Mesenchymal stem cell (in vitro differentiated cells and primary cell): ENCODE measurements around the gene DYNC1I2.

Experiments
- DNase-seq: peaks from one replicate; pipeline ENCODE4 v3.0.0-alpha.2; 2013
- H2AFZ ChIP-seq: one replicate; pipeline ENCODE4 v1.6.1; 2013; ENCODE audit warnings: low read depth, mild to moderate bottlenecking, control low read depth, inconsistent platforms, low read length, moderate library complexity
- H2AK5ac ChIP-seq: 2 replicates; pipeline ENCODE4 v1.6.1; 2013; ENCODE audit warnings: low read length, moderate library complexity, mild to moderate bottlenecking, inconsistent platforms; ENCODE audit not compliant: severe bottlenecking
- H2BK120ac ChIP-seq: one replicate; pipeline ENCODE4 v1.6.1; 2013; ENCODE audit warnings: low read depth, mild to moderate bottlenecking, inconsistent platforms, low read length, moderate library complexity
- H2BK12ac ChIP-seq, 2 experiments: one replicate each; pipeline ENCODE4 v1.6.1; 2013; ENCODE audit warnings: inconsistent platforms in 2 of 2, low read length in 2 of 2, mild to moderate bottlenecking in 2 of 2, moderate library complexity in 2 of 2, control low read depth in 1 of 2
- H2BK15ac ChIP-seq: one replicate; pipeline ENCODE4 v1.6.1; 2013; ENCODE audit warnings: mild to moderate bottlenecking, low read depth, inconsistent platforms; ENCODE audit not compliant: poor library complexity, severe bottlenecking
- H2BK5ac ChIP-seq: 2 replicates; pipeline ENCODE4 v1.6.1; 2013; ENCODE audit warnings: low read depth, mild to moderate bottlenecking, low read length, control low read depth, inconsistent platforms; ENCODE audit not compliant: poor library complexity, severe bottlenecking
- H3K14ac ChIP-seq, 2 experiments: one replicate each; pipeline ENCODE4 v1.6.1; 2013; ENCODE audit warnings: inconsistent platforms in 2 of 2, low read length in 2 of 2, control low read depth in 1 of 2, mild to moderate bottlenecking in 1 of 2, moderate library complexity in 1 of 2
- H3K18ac ChIP-seq, 2 experiments: one replicate each; pipeline ENCODE4 v1.6.1; 2013; ENCODE audit warnings: inconsistent platforms in 2 of 2, low read length in 2 of 2, control low read depth in 1 of 2, low read depth in 1 of 2, mild to moderate bottlenecking in 1 of 2
- H3K23ac ChIP-seq, 2 experiments: one replicate each; pipeline ENCODE4 v1.6.1; 2013; ENCODE audit warnings: inconsistent platforms in 2 of 2, low read length in 2 of 2, mild to moderate bottlenecking in 2 of 2, moderate library complexity in 2 of 2, control low read depth in 1 of 2
- H3K27ac ChIP-seq: 2 replicates; pipeline ENCODE4 v1.5.1; 2013; ENCODE audit warnings: mild to moderate bottlenecking, moderate library complexity, low read length, control low read depth, inconsistent platforms; ENCODE audit not compliant: poor library complexity, severe bottlenecking
- H3K27me3 ChIP-seq, 2 experiments: 2 replicates each; pipeline versions ENCODE4 v1.6.1 to v1.7.0; 2013; ENCODE audit warnings: low read length in 2 of 2, mild to moderate bottlenecking in 2 of 2, moderate library complexity in 2 of 2, control low read depth in 1 of 2, inconsistent platforms in 1 of 2; ENCODE audit not compliant: control insufficient read depth in 1 of 2, insufficient read depth in 1 of 2
- H3K36me3 ChIP-seq, 2 experiments: 2 replicates each; pipeline versions ENCODE4 v1.6.1 to v1.7.0; 2013; ENCODE audit warnings: low read length in 2 of 2, control low read depth in 1 of 2, inconsistent platforms in 1 of 2, low read depth in 1 of 2, mild to moderate bottlenecking in 1 of 2; ENCODE audit not compliant: insufficient read depth in 2 of 2, control insufficient read depth in 1 of 2
- H3K4ac ChIP-seq, 2 experiments: one replicate each; pipeline ENCODE4 v1.6.1; 2013; ENCODE audit warnings: inconsistent platforms in 2 of 2, low read length in 2 of 2, mild to moderate bottlenecking in 2 of 2, moderate library complexity in 2 of 2, control low read depth in 1 of 2, low read depth in 1 of 2
- H3K4me1 ChIP-seq: 2 replicates; pipeline ENCODE4 v1.6.1; 2013; ENCODE audit warnings: low read depth, low read length, control low read depth; ENCODE audit not compliant: control insufficient read depth, insufficient read depth
- H3K4me2 ChIP-seq: 2 replicates; pipeline ENCODE4 v1.6.1; 2013; ENCODE audit warnings: low read length, mild to moderate bottlenecking, inconsistent platforms; ENCODE audit not compliant: poor library complexity, severe bottlenecking
- H3K4me3 ChIP-seq, 2 experiments: 2 replicates each; pipeline versions ENCODE4 v1.5.1 to v1.7.0; 2013; ENCODE audit warnings: low read length in 2 of 2, mild to moderate bottlenecking in 2 of 2, control low read depth in 1 of 2, low read depth in 1 of 2; ENCODE audit not compliant: insufficient read depth in 1 of 2
- H3K79me1 ChIP-seq: replicated peaks from 2 replicates; pipeline ENCODE4 v1.6.1; 2013; ENCODE audit warnings: mild to moderate bottlenecking, control low read depth, low read length, inconsistent platforms; ENCODE audit not compliant: poor library complexity, severe bottlenecking
- H3K9ac ChIP-seq: 2 replicates; pipeline ENCODE4 v1.7.0; 2013; ENCODE audit warnings: mild to moderate bottlenecking, low read length, moderate library complexity
- H3K9me3 ChIP-seq: 2 replicates; pipeline ENCODE4 v1.7.0; 2013; ENCODE audit warnings: mild to moderate bottlenecking, low read length; ENCODE audit not compliant: control insufficient read depth
- H4K8ac ChIP-seq: one replicate; pipeline ENCODE4 v1.6.1; 2013; ENCODE audit warnings: inconsistent platforms, mild to moderate bottlenecking, low read length, moderate library complexity
- H4K91ac ChIP-seq: one replicate; pipeline ENCODE4 v1.6.1; 2013; ENCODE audit warnings: mild to moderate bottlenecking, low read length, inconsistent platforms
- WGBS: methylation state at CpG from one replicate; pipeline ENCODE4 v1.1.7; 2013; ENCODE audit warnings: mixed read lengths; 5-methylcytosine and 5-hydroxymethylcytosine counted together

DYNC1I2 gene

DNA sequence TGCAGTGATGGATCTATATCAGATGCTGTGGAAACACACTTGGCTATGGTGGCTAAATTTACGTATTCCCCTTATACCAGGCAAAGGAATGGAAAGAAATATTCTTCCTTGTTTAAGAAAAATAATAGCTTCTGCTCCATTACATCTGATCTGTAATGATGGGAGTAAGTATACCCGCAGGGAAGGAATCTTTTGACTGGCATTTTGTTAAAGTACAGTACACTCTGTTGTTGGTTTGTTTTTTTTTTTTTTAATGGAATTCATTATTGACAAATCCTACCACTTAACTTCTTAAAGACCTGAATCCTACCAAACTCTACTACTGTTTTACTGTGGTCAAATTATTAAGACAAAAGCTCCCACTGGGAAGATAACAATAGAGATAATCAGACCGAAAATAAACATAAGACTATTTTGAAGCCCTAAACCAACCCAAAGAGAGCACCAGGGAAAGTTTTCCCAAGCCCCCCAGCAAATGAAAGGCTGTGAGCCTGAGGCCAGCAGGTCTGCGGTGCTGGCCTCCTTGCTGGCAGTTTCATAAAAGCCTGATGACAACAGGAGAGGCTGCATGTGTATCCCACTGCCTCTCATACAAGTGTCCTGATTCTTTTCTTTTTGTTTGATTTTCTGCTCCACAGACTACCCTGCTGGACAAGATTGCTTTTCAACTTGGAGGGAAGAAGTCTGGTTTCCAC lies 105.8 kb downstream of the DYNC1I2 start:
- no peaks in the 10 kb centered on the region for H3K4me1 ChIP-seq
- no peaks in the 10 kb centered on the region for H3K27me3 ChIP-seq
- H3K14ac ChIP-seq = no peak overlapping the region
- no peak overlapping the region for H3K18ac ChIP-seq
- no peak overlapping the region for H3K4me3 ChIP-seq
- H3K4me2 ChIP-seq = no peak overlapping the region
- peaks cover 2% of the 10 kb centered on the region for H3K79me1 ChIP-seq
- H3K23ac ChIP-seq = no peak overlapping the region
- no peak overlapping the region for H4K8ac ChIP-seq
- WGBS = 14% methylated on average over 2 of the region's 4 CpGs
- no peak overlapping the region for H3K9ac ChIP-seq
- no peak overlapping the region for H2BK15ac ChIP-seq
- no peak overlapping the region for H2AK5ac ChIP-seq
- no peak overlapping the region for H2BK5ac ChIP-seq
- no peak overlapping the region for H2AFZ ChIP-seq
- no peak for DNase-seq
- H3K4ac ChIP-seq = no peak overlapping the region
- no peak overlapping the region for H2BK120ac ChIP-seq
- H3K27ac ChIP-seq = no peak overlapping the region
- H2BK12ac ChIP-seq = no peak overlapping the region
- H3K36me3 ChIP-seq = peaks cover 3 to 40% of the 10 kb centered on the region in 2 experiments
- no peak overlapping the region for H4K91ac ChIP-seq
- H3K9me3 ChIP-seq = no peaks in the 10 kb centered on the region

DNA sequence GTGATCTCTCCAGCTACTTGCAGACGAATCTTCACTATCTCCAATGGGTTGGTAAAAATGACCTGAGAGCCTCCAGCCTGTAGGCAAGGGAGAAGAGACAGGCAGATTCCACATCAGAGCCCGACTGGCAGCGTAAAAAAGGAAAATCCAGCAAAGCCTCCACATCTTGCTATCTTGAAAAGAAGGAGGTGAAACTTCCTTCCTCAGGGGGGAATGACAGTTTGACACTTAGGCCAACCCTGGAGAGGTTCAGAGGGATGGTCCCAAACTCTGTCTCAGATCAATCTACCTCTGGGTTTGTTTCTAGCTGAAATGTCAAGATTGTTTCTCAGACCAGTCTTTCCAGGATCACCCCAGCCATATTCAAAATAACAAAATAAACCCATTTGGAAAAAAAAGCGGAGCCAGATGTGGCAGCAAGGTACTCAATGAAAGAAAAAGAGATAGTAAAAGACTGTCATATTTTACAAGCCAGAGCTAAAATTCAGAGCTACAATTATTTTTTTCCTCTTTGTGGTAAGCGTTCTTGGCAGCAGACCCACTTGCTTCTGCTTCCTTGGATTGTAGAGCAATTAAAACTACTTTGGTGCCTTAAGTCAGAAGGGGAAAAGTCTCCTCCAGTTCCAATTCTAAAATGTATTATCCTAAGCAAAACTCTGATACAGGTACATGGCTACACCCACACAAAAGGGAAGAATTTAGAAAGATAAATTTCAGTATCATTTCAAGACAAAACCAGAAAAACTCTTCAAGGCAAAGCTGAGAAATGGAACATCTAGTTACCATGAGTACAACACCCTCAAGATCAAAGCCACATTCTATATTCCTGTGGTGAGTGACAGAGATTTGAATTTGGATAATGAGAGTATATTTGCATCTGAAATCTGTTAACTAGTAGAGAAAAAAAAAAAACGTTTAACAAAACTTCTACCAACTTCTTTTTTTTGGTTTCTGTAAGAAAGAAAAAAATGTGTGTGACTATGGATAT lies 106.7 kb downstream of the DYNC1I2 start:
- Histone ChIP-seq H4K91ac (no peak overlapping the region), H3K4me2 (no peak overlapping the region), H3K4me1 (peaks cover 4% of the 10 kb centered on the region), H2BK12ac (no peak overlapping the region), H3K18ac (no peak overlapping the region), H3K36me3 (peaks cover 3 to 33% of the 10 kb centered on the region in 2 experiments), H3K27ac (no peak overlapping the region), H3K79me1 (peaks cover 3% of the 10 kb centered on the region), H3K4ac (no peak overlapping the region), H2BK5ac (no peak overlapping the region), H2BK120ac (no peak overlapping the region), H3K27me3 (no peaks in the 10 kb centered on the region), H3K4me3 (no peak overlapping the region), H2BK15ac (no peak overlapping the region), H3K9ac (no peak overlapping the region), H4K8ac (no peak overlapping the region), H2AFZ (no peak overlapping the region), H3K14ac (no peak overlapping the region), H3K23ac (no peak overlapping the region), H3K9me3 (no peaks in the 10 kb centered on the region), H2AK5ac (no peak overlapping the region)
- WGBS = 27% methylated on average over 2 of the region's 6 CpGs
- DNase-seq = no peak

DNA sequence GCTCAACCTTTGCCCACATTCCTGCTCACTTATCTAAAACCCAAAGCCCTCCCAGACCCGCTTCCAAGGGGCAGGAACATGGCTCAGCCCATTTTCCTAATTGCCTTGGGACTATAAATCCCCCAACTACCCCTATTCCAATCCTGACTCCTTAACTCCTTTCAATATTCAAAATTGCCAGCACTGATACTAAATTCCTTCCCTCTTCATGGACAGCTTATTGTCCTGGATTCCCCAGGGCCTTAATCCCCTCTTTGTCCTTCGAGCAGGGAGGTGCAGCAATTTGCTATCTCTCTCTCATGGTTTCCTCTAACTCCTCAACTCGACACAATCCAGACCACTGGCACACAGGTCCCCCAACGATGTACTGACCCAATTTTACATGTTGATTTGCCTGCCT lies 107.6 kb downstream of the DYNC1I2 start:
- Histone ChIP-seq H3K79me1 (peaks cover 3% of the 10 kb centered on the region), H3K4me3 (no peak overlapping the region), H2BK120ac (no peak overlapping the region), H2AFZ (no peak overlapping the region), H3K36me3 (peaks cover 3 to 39% of the 10 kb centered on the region in 2 experiments), H4K8ac (no peak overlapping the region), H3K27me3 (no peaks in the 10 kb centered on the region), H3K4me1 (peaks cover 4% of the 10 kb centered on the region), H2BK12ac (no peak overlapping the region), H3K4ac (no peak overlapping the region), H3K18ac (no peak overlapping the region), H2BK5ac (no peak overlapping the region), H3K9me3 (no peaks in the 10 kb centered on the region), H3K4me2 (no peak overlapping the region), H3K27ac (no peak overlapping the region), H3K14ac (no peak overlapping the region), H2BK15ac (no peak overlapping the region), H2AK5ac (no peak overlapping the region), H3K9ac (no peak overlapping the region), H3K23ac (no peak overlapping the region), H4K91ac (no peak overlapping the region)
- WGBS = 41% methylated on average over 4 of the region's 4 CpGs
- no peak for DNase-seq
